ENCODE data around the gene TMEM186.
"Not testable (repeated sequence)": the region's sequence is repeated elsewhere in the genome, so short reads cannot be mapped to it uniquely, and the experiment has no call there.

Gene TMEM186

DNA sequence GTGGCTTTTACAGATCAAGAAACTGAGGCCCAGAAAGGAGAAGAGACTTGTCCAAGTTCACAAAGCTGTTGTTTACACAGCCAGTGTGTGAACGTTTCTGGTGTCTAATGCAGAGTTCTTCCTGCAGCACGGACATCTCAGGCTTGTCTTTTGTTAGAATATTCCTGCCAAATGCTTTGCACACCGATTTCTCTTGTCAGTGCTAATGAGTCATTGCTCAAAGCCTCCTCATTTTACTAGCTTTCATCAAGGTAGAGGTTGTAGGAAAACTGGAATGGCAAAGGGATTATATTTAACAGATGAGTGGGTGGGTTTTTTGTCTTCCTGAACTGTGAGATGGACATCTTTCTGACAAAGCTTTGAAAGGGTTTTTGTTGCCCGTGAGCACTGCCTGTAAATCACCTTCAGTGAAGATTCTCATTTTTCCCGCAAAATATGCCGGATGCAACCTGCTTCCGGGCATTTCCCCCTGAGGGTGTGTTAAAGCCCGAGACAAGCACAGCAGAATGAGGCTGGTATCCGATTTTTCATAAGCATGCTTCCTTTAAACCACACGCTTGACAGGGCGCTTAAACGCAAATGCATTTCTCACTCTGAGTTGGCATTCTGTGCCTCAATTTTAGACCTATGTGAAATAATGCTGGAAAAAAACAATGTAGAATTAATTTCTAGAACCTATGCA, 14.9 kb upstream of the TMEM186 start:
- DNase-seq (ENCODE audit: low spot score): no peak

DNA sequence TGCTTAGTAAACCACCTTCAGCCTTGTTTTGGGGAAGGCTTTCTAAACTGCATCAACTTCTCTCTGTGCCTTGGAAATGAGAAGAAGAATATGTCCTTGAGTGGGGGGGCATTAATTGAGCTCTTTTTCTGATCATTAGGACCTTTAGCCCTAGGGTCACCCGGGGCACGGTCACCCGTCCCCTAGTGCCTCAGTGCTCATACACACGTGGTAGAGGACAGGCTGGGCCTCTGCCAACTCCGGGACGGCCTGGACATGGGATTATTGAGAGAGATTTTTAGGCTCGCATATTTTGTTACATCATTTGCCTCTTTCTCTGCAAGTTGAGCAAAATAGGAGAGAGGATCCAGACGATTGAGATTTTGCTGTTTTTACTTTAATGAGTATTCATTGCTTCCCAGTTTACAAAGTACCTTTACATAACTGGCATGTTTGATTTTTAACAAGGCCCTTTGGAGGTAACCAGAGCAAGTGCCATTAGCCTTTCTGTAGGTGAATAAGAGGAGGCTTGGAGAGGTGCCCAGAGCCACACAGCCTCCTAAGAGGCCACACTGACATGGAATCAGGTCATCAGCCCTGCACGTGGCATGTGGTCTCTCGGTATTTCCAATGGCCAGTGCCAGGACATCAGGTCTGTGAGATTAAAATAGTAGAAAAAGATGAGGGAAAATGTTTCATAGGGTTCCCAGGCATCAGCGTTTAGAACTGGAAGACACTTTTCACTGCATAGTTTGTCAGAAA, 11.3 kb upstream of the TMEM186 start:
- no peak for DNase-seq (ENCODE audit: low spot score)

GRCh38 chr16:8808009-8808408, 10.6 kb upstream of the TMEM186 start:
- DNase-seq (ENCODE audit: low spot score): no peak

GRCh38 chr16:8807189-8807588, 9.8 kb upstream of the TMEM186 start:
- DNase-seq (ENCODE audit: low spot score): no peak

GRCh38 chr16:8806272-8806983, 9.0 kb upstream of the TMEM186 start:
- DNase-seq (ENCODE audit: low spot score): no peak

- no peak for DNase-seq (ENCODE audit: low spot score)
Observed at GRCh38 chr16:8804313-8804712, 6.9 kb upstream of the TMEM186 start.

GRCh38 chr16:8803733-8804132, 6.3 kb upstream of the TMEM186 start:
- DNase-seq (ENCODE audit: low spot score): not testable (repeated sequence)

DNA sequence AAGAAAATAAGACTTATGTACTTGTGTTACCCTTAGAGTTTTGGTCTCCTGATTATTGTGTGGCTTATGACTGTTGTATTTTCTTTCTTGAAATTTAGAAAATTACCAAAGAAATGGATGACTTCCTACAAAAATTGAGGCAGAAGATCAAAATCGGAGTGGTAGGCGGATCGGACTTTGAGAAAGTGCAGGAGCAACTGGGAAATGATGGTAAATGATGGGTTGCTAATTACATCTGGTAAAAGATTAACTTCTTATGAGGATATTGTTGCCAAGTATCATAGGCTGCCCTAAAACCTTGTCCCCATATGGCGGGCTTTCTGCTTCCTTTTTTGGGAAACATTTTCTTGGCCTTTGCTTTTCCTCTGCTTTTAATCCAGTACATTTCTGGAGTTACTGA, 4.3 kb upstream of the TMEM186 start:
- DNase-seq (ENCODE audit: low spot score): no peak

DNA sequence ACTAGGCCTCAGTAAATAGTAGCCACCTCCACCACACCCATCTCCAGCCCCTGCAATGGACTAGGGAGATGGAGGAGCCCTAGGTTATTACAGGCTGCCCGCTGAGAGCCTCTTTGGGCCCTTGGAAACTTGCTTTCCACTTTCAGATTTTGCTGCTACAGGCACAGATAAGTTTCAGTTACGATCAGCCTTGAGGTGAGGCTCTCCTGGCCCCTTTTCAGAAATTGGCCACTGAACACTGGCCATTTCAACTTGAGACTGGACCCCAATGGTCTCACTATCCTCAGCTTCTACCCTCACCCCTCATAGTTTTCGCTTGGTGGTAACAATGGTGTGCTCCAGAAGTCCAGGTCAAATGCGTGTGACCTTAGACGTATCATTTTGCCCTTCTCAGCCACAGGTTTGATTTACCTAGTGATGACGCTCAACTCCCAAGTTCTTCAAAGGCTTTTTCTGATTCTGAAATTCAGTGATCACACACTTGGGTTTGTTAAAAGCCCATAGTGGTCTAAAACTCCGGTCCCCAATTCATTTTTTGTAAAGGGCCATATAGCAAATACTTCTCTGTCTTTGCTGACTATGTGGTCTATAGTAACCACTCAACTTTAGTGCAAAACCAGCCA, 1.2 kb upstream of the TMEM186 start:
- DNase-seq (ENCODE audit: low spot score): no peak

DNA sequence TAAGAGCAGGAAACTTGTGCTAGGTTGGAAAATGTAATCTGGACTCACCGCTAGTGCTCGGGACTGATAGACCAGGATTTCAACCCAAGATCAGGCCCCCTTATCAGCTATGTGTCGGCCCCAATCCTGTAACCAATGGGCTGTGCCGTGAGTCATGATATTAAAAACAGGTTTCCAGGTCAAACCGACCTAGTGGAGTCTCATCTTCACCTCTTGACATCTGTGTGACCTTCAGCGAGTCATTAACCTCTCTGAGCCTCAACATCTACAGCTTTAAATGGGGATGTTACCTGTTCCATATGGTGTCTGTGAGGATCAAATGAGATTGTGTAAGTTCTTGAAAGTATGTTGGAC, 712 bp upstream of the TMEM186 start:
- no peak for DNase-seq (ENCODE audit: low spot score)

DNA sequence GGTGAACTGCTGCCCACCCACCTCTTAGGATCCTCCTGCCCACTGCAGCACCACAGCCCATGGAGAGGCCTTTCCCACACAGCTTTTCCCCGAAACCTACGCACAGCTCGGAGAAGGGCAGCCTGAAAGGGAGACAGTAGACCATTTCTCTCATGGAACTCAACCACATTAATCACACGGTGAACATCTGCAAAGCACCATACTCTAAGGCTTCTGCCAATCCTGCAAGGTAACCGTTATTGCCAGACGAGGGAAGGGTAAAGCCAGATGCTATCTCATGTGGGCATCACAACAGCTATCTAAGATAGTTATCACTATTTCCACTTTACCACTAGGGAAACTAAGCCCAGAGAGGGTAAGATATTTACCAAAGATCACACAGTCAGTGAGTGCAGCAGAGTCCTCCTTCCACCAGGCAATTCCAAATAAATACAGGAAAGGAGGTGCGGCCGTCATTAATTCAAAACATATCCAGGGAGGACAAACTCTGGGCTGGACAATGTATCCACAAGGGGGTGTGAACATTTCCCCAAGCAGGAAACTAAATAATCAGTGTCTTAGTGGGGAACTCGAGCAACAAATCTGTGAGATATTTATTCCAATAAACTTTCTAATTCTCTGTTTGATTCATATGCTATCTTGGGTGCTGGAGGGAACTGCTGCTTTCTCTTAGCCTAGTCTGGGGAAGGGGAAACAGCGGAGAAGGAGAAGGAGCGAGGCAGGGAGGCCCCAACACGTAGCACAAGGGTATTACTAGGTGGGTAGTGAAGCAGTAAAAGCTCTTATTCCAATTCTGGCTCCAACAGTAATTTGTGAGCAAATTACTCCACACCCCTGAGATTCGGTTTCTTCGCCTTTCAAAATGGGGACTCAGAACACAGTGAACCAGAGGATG, 723 bp downstream of the TMEM186 start:
- DNase-seq (ENCODE audit: low spot score): no peak

DNA sequence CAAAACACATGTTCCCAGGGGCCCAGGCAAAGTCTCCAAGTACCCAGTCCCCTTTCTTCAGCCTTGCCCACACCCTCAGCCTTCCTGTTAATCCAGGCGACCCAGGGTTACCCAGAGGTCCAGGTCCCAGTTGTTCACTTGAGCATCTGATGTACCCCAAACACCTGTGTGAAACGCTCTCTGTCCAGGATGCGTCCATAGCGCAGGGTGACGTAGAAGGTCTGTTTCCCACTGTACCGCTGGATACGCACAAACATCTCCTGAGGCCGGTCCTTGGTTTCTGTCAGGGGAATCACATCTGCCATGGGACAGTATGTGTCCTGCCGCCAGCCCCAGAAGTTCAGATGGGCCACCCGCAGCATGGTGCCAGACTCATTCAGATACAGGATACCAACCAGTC, 1.6 kb downstream of the TMEM186 start:
- no peak for DNase-seq (ENCODE audit: low spot score)

GRCh38 chr16:8795091-8795490, 2.3 kb downstream of the TMEM186 start:
- no peak for DNase-seq (ENCODE audit: low spot score)

- DNase-seq (ENCODE audit: low spot score): no peak
Observed at GRCh38 chr16:8788578-8789172, 8.8 kb downstream of the TMEM186 start.

DNA sequence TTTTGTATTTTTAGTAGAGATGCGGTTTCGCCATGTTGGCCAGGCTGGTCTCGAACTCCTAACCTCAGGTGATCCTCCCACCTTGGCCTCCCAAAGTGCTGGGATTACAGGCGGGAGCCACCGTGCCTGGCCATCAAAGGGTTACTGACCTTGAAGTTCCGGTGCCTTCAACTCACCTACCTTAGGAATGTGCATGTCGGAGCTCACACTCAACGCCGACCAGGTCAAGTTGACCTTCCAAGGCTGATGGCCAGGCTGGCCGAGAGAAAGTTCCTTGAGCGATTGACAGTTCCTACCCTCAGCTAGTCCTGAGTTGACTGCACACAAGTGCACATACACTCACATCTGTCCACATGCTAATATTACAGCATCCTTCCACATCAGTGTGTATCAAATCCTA, 11.1 kb downstream of the TMEM186 start:
- not testable (repeated sequence) for DNase-seq (ENCODE audit: low spot score)

GRCh38 chr16:8785408-8785807, 12.0 kb downstream of the TMEM186 start:
- DNase-seq (ENCODE audit: low spot score): no peak

- no peak for DNase-seq (ENCODE audit: low spot score)
Observed at GRCh38 chr16:8782673-8783072, 14.8 kb downstream of the TMEM186 start.

GRCh38 chr16:8781797-8782196, 15.6 kb downstream of the TMEM186 start:
- DNase-seq (ENCODE audit: low spot score): no peak

DNA sequence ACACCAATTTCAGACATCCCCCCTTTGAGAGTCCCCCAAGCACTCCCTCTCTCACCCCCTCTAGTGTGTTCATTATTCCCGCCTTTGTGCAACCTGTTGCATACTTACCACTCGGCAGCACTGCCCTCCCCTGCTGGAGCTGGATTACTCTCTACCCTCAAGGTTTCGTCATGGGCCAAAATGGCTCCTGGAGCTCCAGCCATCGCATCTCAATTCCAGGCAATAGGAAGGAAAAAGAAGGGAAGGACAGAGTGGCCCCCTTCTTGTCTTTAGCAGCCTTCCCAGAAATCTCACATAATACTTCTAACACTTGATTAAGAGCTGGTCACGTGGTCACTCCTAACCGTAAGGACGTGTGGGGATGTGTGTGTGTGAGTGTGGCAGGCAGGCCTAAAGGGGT, 20.2 kb downstream of the TMEM186 start:
- DNase-seq (ENCODE audit: low spot score): no peak

GRCh38 chr16:8776129-8776584, 21.3 kb downstream of the TMEM186 start:
- no peak for DNase-seq (ENCODE audit: low spot score)

- DNase-seq (ENCODE audit: low spot score): no peak
Observed at GRCh38 chr16:8775359-8775758, 22.1 kb downstream of the TMEM186 start.
